DMS 273 (cell line): Measurements from ENCODE around the gene KDM2A.
"Not testable (repeated sequence)": the region's sequence is repeated elsewhere in the genome, so short reads cannot be mapped to it uniquely, and the experiment has no call there.

ENCODE experiments used
- DNase-seq: peaks from one replicate; lab custom pipeline; 2025; ENCODE audit not compliant: unreplicated experiment; lab: John Stamatoyannopoulos, UW

Gene KDM2A

DNA sequence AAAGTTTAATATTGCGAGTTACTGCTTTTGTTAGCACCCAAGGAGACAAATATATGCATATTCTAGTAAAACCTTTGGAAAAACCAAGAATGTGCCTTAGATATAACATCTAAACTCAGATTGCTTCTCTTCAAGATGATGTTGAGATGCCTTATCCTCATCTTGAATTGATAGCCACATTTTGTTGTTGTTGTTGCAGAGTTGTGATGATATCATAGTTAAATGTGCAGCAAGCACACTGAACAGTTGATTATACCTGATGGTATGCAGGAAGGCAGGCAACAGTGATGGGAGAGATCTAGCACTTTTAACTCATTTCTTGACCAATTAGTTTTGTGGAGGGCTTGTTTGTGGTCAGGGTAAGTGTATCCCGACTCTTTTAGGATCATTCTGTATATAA lies 48.0 kb downstream of the KDM2A start:
- DNase-seq = no peak

DNA sequence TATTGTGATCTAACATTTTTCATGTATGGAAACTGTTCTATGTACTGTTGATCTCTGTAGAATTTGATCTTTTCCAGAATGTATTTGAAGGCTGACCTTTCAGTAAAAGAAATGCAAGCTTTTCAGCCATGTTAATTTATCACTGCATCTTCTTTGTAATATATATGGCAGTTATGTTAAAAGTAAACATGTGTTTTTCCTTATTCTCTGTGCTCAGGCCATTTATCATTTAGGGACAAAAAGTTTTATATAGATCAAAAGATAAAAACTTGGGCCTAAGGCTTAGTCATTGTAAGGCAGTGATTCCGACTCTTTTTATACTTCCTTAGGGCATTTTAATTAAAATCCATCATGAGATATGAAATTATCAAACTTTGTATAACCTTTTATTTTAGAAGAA lies 48.7 kb downstream of the KDM2A start:
- DNase-seq = no peak

DNA sequence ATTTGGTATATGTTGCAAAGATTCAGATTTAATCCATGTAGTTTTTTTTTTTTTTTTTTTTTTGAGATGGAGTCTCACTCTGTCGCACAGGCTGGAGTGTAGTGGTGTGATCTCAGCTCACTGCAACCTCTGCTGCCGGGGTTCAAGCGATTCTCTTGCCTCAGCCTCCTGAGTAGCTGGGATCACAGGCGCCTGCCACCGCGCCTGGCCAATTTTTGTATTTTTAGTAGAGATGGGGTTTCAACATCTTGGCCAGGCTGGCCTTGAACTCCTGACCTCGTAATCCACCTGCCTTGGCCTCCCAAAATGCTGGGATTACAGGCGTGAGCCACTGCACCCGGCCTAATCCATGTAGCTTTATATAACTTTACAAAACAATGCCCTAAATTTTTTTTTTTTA lies 49.8 kb downstream of the KDM2A start:
- DNase-seq = not testable (repeated sequence)

DNA sequence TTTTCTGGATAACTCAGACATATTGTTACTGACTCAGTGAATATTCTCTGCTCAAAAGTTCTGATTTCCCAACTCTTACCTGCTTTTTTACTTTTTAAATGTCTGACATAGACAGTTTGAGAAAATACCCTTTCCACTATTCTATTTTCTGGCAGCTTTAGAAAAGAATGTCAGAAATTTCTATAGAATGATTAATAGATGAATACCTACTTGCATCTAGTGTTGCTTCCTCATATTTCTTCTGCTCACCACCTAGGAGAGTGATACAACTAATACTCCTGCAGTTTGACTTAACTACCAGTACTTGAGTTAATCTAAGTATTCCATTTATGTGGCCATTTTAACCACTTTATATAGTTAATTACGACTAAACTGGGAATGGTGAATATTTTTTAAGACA lies 55.2 kb downstream of the KDM2A start:
- DNase-seq = no peak

GRCh38 chr11:67177399-67178281 lies 58.6 kb downstream of the KDM2A start:
- no peak for DNase-seq

DNA sequence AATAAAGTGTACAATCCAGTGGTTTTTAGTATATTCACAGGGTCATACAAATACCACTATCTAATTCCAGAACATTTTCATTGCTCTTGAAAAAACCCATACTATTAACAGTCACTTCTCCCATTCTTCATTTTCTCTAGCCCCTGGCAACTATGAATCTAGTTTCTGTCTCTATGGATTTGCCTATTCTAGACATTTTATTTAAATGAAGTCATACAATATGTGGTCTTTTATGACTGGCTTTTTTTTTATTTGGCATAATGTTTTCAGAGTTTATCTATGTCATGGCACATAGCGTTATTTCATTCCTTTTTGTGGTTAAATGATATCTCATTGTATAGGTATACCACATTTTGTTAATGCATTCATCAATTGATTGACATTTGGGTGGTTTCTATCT lies 59.4 kb downstream of the KDM2A start:
- no peak for DNase-seq

GRCh38 chr11:67178878-67179277 lies 59.8 kb downstream of the KDM2A start:
- no peak for DNase-seq

DNA sequence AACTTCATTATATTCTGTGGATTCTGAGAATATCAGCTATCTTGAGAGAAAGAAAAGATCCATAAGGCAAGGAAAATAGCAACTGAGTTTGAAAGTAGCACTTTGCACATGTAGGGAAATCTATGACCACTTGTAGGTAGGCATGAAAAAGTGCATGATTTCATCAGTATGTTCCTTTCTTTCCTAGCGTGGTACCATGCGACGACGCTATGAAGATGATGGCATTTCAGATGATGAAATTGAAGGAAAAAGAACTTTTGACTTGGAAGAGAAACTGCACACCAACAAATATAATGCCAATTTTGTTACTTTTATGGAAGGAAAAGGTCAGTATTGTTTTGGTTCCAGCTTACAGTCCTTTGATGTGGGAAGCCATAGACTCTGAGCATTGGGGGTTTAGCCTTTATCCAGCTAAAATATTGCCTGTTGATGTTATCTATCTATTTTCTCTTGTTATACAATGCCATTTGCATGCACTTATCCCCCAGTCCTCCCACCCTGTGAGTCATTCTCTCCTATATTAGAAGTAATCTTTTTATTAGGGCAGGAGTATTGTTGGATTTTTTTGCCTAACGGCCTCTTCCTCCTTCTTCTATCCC lies 60.9 kb downstream of the KDM2A start:
- no peak for DNase-seq

GRCh38 chr11:67194096-67194495 lies 75.0 kb downstream of the KDM2A start:
- DNase-seq = peak; percentile 55

- DNase-seq = peak; percentile 37
These were observed 77.0 kb downstream of the KDM2A start for GRCh38 chr11:67195971-67196456.

DNA sequence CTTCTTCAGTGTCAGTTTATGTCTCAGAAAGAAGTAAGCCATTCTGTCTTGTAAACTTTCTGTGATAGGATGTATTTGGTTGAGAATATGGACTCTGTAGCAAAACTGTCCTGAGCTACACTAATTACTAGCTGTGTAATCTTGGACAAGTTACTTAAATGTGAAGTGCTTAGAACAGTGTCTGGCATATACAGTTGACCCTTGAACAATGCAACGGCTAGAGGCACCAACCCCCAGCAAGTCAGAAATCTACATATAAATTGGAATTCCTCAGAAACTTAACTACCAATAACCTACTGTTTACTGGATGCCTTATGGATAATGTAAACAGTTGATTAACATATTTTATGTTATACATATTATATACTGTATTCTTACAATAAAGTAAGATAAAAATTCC lies 78.5 kb downstream of the KDM2A start:
- no peak for DNase-seq

DNA sequence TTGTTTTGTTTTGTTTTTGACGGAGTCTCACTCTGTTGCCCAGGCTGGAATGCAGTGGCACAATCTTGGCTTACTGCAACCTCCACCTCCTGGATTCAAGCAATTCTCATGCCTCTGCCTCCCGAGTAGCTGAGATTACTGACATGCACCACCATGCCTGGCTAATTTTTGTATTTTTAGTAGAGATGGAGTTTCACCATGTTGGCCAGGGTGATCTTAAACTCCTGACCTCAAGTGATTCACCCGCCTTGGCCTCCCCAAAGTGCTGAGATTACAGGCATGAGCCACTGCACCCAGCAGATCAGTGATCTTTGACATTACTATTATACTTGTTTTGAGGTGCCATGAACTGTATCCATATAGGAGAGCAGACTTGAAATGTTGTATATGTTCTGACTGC lies 79.7 kb downstream of the KDM2A start:
- DNase-seq = not testable (repeated sequence)

DNA sequence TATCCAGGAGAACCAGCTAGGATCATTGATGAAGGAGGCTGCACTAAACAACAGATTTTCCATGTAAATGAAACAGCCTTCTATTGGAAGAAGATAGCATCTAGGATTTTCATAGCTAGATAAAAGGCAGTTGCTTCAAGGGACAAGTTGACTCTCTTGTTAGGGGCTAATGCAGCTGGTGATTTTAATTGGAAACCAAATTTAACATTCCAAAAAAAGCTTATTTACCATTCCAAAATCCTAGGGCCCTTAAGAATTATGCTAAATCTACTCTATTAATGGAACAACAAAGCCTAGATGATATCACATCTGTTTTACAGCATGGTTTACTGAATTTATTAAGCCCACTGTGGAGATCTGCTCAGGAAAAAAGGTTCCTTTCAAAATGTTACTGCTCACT lies 80.7 kb downstream of the KDM2A start:
- DNase-seq = no peak

DNA sequence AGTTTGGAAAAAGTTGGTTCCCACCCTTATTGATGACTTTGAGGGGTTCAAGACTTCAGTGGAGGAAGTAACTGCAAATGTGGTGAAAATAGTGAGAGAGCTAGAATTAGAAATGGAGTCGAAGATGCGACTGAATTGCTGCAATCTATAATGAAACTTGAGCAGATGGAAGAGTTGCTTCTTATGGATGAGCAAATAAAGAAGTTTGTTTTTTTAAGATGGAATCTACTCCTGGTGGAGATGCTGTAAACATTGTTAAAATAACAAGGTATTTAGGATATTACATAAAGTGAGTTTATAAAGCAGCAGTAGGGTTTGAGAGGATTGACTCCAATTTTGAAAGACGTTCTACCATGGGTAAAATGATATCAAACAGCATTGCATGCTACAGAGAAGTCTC lies 83.0 kb downstream of the KDM2A start:
- no peak for DNase-seq

GRCh38 chr11:67204822-67205221 lies 85.8 kb downstream of the KDM2A start:
- no peak for DNase-seq

- DNase-seq = not testable (repeated sequence)
These were observed 90.2 kb downstream of the KDM2A start for GRCh38 chr11:67209222-67209621.

DNA sequence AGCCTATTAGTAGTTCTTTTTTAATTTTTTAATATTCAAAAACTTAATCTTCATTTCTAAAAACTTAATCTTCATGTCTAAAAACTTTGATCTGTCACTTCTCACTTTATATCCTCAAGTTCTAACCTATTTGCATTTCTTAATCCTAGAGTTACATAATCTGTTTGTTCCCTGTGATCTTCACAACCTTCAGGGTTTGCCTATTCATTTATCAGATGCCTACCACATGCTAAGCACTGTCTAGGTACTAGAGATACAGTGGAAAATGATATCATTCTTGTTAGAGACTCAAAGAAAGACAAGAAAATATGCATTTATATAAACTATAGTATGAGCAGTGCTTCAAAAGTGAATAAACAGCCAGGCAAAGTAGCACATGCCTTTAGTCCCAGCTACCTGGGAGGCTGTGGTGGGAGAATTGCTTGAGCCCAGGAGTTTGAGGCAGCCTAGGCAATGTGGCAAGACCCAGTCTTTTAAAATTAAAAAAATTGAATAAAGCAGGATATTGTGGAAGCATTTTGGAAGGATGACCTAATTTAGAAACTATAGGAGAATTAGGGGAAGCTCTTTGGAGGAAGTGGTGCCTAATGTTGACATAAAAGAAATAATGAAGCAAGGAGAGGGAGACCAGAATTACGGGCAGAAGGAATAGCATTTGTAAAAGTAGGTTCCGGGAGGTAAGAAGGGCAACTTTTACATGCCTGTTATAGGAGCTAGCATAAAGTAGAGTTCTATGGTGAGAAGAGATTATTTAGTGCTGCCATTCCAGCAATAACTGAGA lies 92.8 kb downstream of the KDM2A start:
- no peak for DNase-seq

- no peak for DNase-seq
These were observed 94.1 kb downstream of the KDM2A start for GRCh38 chr11:67213178-67213621.

- no peak for DNase-seq
These were observed 108.7 kb downstream of the KDM2A start for GRCh38 chr11:67227726-67228125.

DNA sequence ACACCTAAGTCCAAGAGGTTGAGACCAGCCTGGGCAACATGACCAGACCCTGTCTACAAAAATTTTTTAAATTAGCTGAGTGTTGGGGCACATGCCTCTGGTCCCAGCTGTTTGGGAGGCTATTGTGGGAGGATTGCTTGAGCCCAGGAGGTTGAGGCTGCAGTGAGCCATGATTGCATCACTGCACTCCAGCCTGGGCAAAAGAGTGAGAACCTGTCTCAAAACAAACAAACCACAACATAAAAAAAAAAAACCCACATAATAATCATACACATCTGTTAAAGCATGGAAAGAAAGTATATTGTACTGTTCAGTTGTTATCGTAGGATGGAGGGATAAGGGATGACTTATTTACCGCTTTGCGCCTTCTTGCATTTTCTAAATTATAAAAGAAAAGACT lies 111.3 kb downstream of the KDM2A start:
- no peak for DNase-seq

GRCh38 chr11:67230886-67231285 lies 111.8 kb downstream of the KDM2A start:
- no peak for DNase-seq
